ENCODE measurements around the gene KLRD1. TPM values are rescaled to one million over a fixed set of nuclear protein-coding genes. Genes with fewer than 3 reads are reported as not detected.
"Not testable (repeated sequence)": the region's sequence is repeated elsewhere in the genome, so short reads cannot be mapped to it uniquely, and the experiment has no call there.

The KLRD1 gene
- total RNA-seq, 4 donors from 2014 or later = 0.20 to 8.6 (median 2.6) TPM

GRCh38 chr12:10341892-10342509 lies 34.3 kb downstream of the KLRD1 start:
- 84 to 85% methylated on average over 1 of the region's 1 CpG for WGBS, 2 donors (ENCODE audit: low coverage in 1 of 2)
- H3K9me3 ChIP-seq = no peaks in the 10 kb centered on the region
- H3K36me3 ChIP-seq = no peaks in the 10 kb centered on the region
- no peaks in the 10 kb centered on the region for H3K27me3 ChIP-seq
- no peak overlapping the region for H3K27ac ChIP-seq
- no peak for TF ChIP-seq CTCF (IDR thresholded peaks at IDR 0.05)
- no peak for TF ChIP-seq EP300 (IDR thresholded peaks at IDR 0.05; ENCODE audit: low read depth)
- no peak for TF ChIP-seq POLR2A (IDR thresholded peaks at IDR 0.05)
- no peak for TF ChIP-seq POLR2AphosphoS5 (IDR thresholded peaks at IDR 0.05)
- H3K4me3 ChIP-seq = no peak overlapping the region
- no peak for DNase-seq
- in situ Hi-C loops (cut with MboI; ENCODE audit: low pct_ligation_motif_present in 1 of 4, low pct_unique_long_range_greater_than_20kb in 1 of 4, low sequenced_read_pairs in 3 of 4) (loop anchor here in 2 of 4 donors (25.0 kb wide), 2 partner anchors 195 to 220 kb away; no protein-coding TSS in a partner anchor), intact Hi-C loops (cut with DNase I; ENCODE audit: low total_unique reads) (no loop called here)
- H3K4me1 ChIP-seq = no peaks in the 10 kb centered on the region

GRCh38 chr12:10351457-10351856 lies 43.8 kb downstream of the KLRD1 start:
- H3K27ac ChIP-seq; H3K4me1 ChIP-seq; in situ Hi-C loops (cut with MboI; ENCODE audit: low pct_ligation_motif_present in 1 of 4, low pct_unique_long_range_greater_than_20kb in 1 of 4, low sequenced_read_pairs in 3 of 4); H3K36me3 ChIP-seq; intact Hi-C loops (cut with DNase I; ENCODE audit: low total_unique reads); H3K27me3 ChIP-seq; H3K4me3 ChIP-seq; DNase-seq; H3K9me3 ChIP-seq: not testable (repeated sequence)
- 37 to 54% methylated on average over 3 of the region's 3 CpGs for WGBS, 2 donors (ENCODE audit: low coverage in 1 of 2)

DNA sequence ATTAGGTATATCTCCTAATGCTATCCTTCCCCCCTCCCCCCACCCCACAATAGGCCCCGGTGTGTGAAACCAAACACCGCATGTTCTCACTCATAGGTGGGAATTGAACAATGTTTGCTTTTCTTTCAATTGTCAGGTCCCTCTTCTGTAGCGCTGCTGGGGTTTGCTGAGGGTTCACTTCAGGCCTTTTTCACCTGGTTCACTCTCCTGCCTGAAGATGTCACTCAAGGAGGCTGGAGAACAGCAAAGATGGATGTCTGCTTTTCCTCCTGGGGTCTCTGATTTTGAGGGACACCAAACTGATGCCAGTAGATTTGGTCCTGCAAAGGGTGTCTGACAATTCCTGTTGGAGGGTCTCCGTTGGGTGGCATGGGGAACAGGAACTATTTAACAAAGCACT lies 46.4 kb downstream of the KLRD1 start:
- Histone ChIP-seq H3K27ac (no peak overlapping the region), H3K4me1 (no peaks in the 10 kb centered on the region), H3K36me3 (no peaks in the 10 kb centered on the region), H3K27me3 (no peaks in the 10 kb centered on the region), H3K9me3 (no peaks in the 10 kb centered on the region), H3K4me3 (no peak overlapping the region)
- intact Hi-C loops (cut with DNase I; ENCODE audit: low total_unique reads) (no loop called here), in situ Hi-C loops (cut with MboI; ENCODE audit: low pct_ligation_motif_present in 1 of 4, low pct_unique_long_range_greater_than_20kb in 1 of 4, low sequenced_read_pairs in 3 of 4) (no loop called here)
- WGBS, 2 donors (ENCODE audit: low coverage in 1 of 2) = 75% methylated on average over 4 of the region's 4 CpGs; no CpG with 5 or more reads in 1 of the 2 donors
- no peak for DNase-seq
- TF ChIP-seq EP300 (IDR thresholded peaks at IDR 0.05; ENCODE audit: low read depth) (no peak), POLR2AphosphoS5 (IDR thresholded peaks at IDR 0.05) (no peak), CTCF (IDR thresholded peaks at IDR 0.05) (no peak), POLR2A (IDR thresholded peaks at IDR 0.05) (no peak)

DNA sequence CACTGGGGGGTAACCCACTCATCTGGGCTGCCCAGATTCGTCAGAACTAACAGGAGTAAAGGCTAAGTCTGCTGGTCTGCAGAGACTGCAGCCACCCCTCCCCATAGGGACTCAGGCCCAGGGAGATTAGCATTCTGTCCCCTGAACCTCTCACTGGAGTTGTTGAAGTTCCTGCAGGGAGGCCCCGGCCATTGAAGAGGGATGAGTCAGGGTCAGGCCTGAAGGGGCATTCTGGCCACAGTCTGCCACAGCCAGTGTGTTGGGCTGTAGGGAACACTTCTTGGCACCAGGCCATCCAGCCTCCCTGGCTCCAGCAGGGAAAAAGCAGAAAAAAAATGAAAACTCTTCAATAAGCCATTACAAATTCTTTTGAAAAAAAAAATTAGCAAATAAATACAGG lies 46.8 kb downstream of the KLRD1 start:
- in situ Hi-C loops (cut with MboI; ENCODE audit: low pct_ligation_motif_present in 1 of 4, low pct_unique_long_range_greater_than_20kb in 1 of 4, low sequenced_read_pairs in 3 of 4) = no loop called here
- H3K36me3 ChIP-seq = no peaks in the 10 kb centered on the region
- no peaks in the 10 kb centered on the region for H3K4me1 ChIP-seq
- no peaks in the 10 kb centered on the region for H3K9me3 ChIP-seq
- H3K27me3 ChIP-seq = no peaks in the 10 kb centered on the region
- no peak for DNase-seq
- intact Hi-C loops (cut with DNase I; ENCODE audit: low total_unique reads) = no loop called here
- no peak overlapping the region for H3K27ac ChIP-seq
- TF ChIP-seq POLR2AphosphoS5 (IDR thresholded peaks at IDR 0.05) (no peak), POLR2A (IDR thresholded peaks at IDR 0.05) (no peak), EP300 (IDR thresholded peaks at IDR 0.05; ENCODE audit: low read depth) (no peak), CTCF (IDR thresholded peaks at IDR 0.05) (no peak)
- no peak overlapping the region for H3K4me3 ChIP-seq
- WGBS, 2 donors (ENCODE audit: low coverage in 1 of 2) = 91% methylated on average over 2 of the region's 2 CpGs; no CpG with 5 or more reads in 1 of the 2 donors

- Histone ChIP-seq H3K27me3 (no peaks in the 10 kb centered on the region), H3K9me3 (no peaks in the 10 kb centered on the region), H3K36me3 (no peaks in the 10 kb centered on the region), H3K27ac (no peak overlapping the region), H3K4me1 (peaks cover 0 to 13% (median 6%) of the 10 kb centered on the region in 4 donors), H3K4me3 (no peak overlapping the region)
- TF ChIP-seq CTCF (IDR thresholded peaks at IDR 0.05) = no peak
- TF ChIP-seq EP300 (IDR thresholded peaks at IDR 0.05; ENCODE audit: low read depth) = no peak
- no peak for TF ChIP-seq POLR2AphosphoS5 (IDR thresholded peaks at IDR 0.05)
- TF ChIP-seq POLR2A (IDR thresholded peaks at IDR 0.05) = no peak
- whole genome bisulfite sequencing, 2 donors (ENCODE audit: low coverage in 1 of 2) = 84% methylated on average over 5 of the region's 5 CpGs; no CpG with 5 or more reads in 1 of the 2 donors
- intact Hi-C loops (cut with DNase I; ENCODE audit: low total_unique reads) (no loop called here), in situ Hi-C loops (cut with MboI; ENCODE audit: low pct_ligation_motif_present in 1 of 4, low pct_unique_long_range_greater_than_20kb in 1 of 4, low sequenced_read_pairs in 3 of 4) (no loop called here)
- no peak for DNase-seq
Measured at GRCh38 chr12:10358131-10358530, 50.5 kb downstream of the KLRD1 start.

Measured in transverse colon (tissue), 4 donors.